ENCODE measurements around the gene ANKFN1. TPM values are rescaled to one million over a fixed set of nuclear protein-coding genes. Genes with fewer than 3 reads are reported as not detected.

Gene ANKFN1
- total and polyA plus RNA-seq, 2 of the 13 experiments (the other 11 are each of a cell fraction or from before 2014, with no cell fraction given), result not detected

- TF ChIP-seq CBX2 (IDR thresholded peaks at IDR 0.05; ENCODE audit: low read depth, low read length) (no peak), CBX2 (CRISPR knock-in tag; IDR thresholded peaks at IDR 0.05; ENCODE audit: low read depth) (no peak), ZBTB1 (CRISPR knock-in tag; IDR thresholded peaks at IDR 0.05; ENCODE audit: borderline replicate concordance) (no peak), ZNF746 (CRISPR knock-in tag; IDR thresholded peaks at IDR 0.05) (no peak), KAT8 (CRISPR knock-in tag; IDR thresholded peaks at IDR 0.05) (no peak)
- TF ChIP-seq, protein P1, sequence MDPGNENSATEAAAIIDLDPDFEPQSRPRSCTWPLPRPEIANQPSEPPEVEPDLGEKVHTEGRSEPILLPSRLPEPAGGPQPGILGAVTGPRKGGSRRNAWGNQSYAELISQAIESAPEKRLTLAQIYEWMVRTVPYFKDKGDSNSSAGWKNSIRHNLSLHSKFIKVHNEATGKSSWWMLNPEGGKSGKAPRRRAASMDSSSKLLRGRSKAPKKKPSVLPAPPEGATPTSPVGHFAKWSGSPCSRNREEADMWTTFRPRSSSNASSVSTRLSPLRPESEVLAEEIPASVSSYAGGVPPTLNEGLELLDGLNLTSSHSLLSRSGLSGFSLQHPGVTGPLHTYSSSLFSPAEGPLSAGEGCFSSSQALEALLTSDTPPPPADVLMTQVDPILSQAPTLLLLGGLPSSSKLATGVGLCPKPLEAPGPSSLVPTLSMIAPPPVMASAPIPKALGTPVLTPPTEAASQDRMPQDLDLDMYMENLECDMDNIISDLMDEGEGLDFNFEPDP (CRISPR knock-in tag; conservative IDR thresholded peaks at IDR 0.05), result no peak
Observed at GRCh38 chr17:56171186-56171959, 18.1 kb downstream of the ANKFN1 start (continued).

- in situ Hi-C loops (cut with HindIII; ENCODE audit: extremely low pct_ligation_motif_present, low pct_unique_long_range_greater_than_20kb), result no loop called here
- DNase-seq (ENCODE audit: low spot score) (no peak), FAIRE-seq (no peak), ATAC-seq (no peak)
- H3K36me3 ChIP-seq (replicated peaks in 1 of 2; ENCODE audit: control insufficient read depth in 1 of 2, insufficient read depth in 2 of 2, low read length in 2 of 2), result no peaks in the 10 kb centered on the region
- H2AFZ ChIP-seq (ENCODE audit: low read length), result no peak overlapping the region
- intact Hi-C loops (cut with micrococcal nuclease; ENCODE audit: unreplicated experiment), result no loop called here
- ChIA-PET POLR2A (no interaction called here), CTCF (ENCODE audit: low intra/inter-chr PET ratio, low total read pairs) (no interaction called here)
- H3K4me2 ChIP-seq (ENCODE audit: low read depth, low read length), result no peak overlapping the region
- H4K20me1 ChIP-seq (ENCODE audit: insufficient read depth, low read length), result no peaks in the 10 kb centered on the region
- H3K27me3 ChIP-seq (ENCODE audit: control insufficient read depth in 1 of 2, insufficient read depth in 2 of 2, low read length in 2 of 2), result no peaks in the 10 kb centered on the region
- H3K79me2 ChIP-seq (ENCODE audit: insufficient read depth, low read length), result no peaks in the 10 kb centered on the region
- H3K27ac ChIP-seq (ENCODE audit: extremely low read length, insufficient read depth, low read length), result no peak overlapping the region
- no peak overlapping the region for H3K4me3 ChIP-seq (replicated peaks in 1 of 3; ENCODE audit: insufficient read depth in 1 of 3, low read depth in 2 of 3, low read length in 3 of 3)
- H3K9ac ChIP-seq (ENCODE audit: insufficient read depth, low read depth, low read length), result no peak overlapping the region
- 0% methylated on average over 5 of the region's 5 CpGs for WGBS (ENCODE audit: low lambda C conversion rate)
- BruUV-seq (replicated peaks), result no TSS peak
- no peaks in the 10 kb centered on the region for H3K9me3 ChIP-seq (ENCODE audit: low read length)
- 0 out of 2 replicates have a peak, but pooled peaks cover 6% of the 10 kb centered on the region for H3K4me1 ChIP-seq (ENCODE audit: insufficient read depth, low read length)
- TF ChIP-seq ZNF33A (CRISPR knock-in tag; IDR thresholded peaks at IDR 0.05; ENCODE audit: borderline replicate concordance) (no peak), ZBTB1 (CRISPR knock-in tag; IDR thresholded peaks at IDR 0.05; ENCODE audit: borderline replicate concordance) (no peak), JDP2 (CRISPR knock-in tag; IDR thresholded peaks at IDR 0.05; ENCODE audit: borderline replicate concordance) (no peak), MAFG (CRISPR knock-in tag; IDR thresholded peaks at IDR 0.05) (no peak), SAP130 (CRISPR knock-in tag; IDR thresholded peaks at IDR 0.05; ENCODE audit: low read depth) (no peak), SMAD1 (CRISPR knock-in tag; IDR thresholded peaks at IDR 0.05; ENCODE audit: borderline replicate concordance, low read depth) (no peak), TBX3 (IDR thresholded peaks at IDR 0.05; ENCODE audit: borderline replicate concordance) (no peak), SRSF4 (IDR thresholded peaks at IDR 0.05; ENCODE audit: low read depth, low read length, poor library complexity, severe bottlenecking) (no peak), ARNT2 (CRISPR knock-in tag; IDR thresholded peaks at IDR 0.05; ENCODE audit: low read depth) (no peak), NAIF1 (CRISPR knock-in tag; IDR thresholded peaks at IDR 0.05; ENCODE audit: borderline replicate concordance) (no peak), SRSF1 (optimal IDR thresholded peaks at IDR 0.05; ENCODE audit: low read depth, low read length) (no peak), CSRNP2 (CRISPR knock-in tag; conservative IDR thresholded peaks at IDR 0.05; ENCODE audit: low read depth) (no peak), ZNF547 (CRISPR knock-in tag; IDR thresholded peaks at IDR 0.05) (no peak), FLYWCH1 (CRISPR knock-in tag; IDR thresholded peaks at IDR 0.05) (no peak), TGIF2 (CRISPR knock-in tag; IDR thresholded peaks at IDR 0.05) (no peak), TOE1 (CRISPR knock-in tag; IDR thresholded peaks at IDR 0.05) (no peak), ZNF432 (CRISPR knock-in tag; IDR thresholded peaks at IDR 0.05; ENCODE audit: borderline replicate concordance) (no peak)
Observed at GRCh38 chr17:56172517-56172982, 19.3 kb downstream of the ANKFN1 start.

Measured in HepG2 (cell line).